HG03095 (cell line): Measurements from ENCODE around the gene WDR91.
A peak's percentile ranks its signal among the peaks of the same experiment; 100 is the strongest.
"Not testable (repeated sequence)": the region's sequence is repeated elsewhere in the genome, so short reads cannot be mapped to it uniquely, and the experiment has no call there.

Experiments used
- ATAC-seq: cut with Tn5 transposase; IDR thresholded peaks from one replicate; pipeline ENCODE4 v1.9.1; 2021; ENCODE audit warnings: moderate library complexity; ENCODE audit not compliant: unreplicated experiment

Gene WDR91

DNA sequence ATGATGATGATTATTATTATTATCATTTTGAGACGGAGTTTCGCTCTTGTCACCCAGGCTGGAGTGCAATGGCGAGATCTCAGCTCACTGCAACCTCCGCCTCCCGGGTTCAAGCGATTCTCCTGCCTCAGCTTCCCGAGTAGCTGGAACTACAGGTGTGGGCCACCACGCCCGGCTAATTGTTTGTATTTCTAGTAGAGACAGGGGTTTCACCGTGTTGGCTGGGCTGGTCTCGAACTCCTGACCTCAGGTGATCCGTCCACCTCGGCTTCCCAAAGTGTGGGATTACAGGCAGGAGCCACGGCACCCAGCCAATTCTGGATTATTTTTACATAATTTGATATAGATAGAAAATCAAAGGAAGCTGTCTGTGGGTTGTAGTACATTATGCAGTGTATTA is 22.8 kb upstream of the WDR91 start:
- not testable (repeated sequence) for ATAC-seq

DNA sequence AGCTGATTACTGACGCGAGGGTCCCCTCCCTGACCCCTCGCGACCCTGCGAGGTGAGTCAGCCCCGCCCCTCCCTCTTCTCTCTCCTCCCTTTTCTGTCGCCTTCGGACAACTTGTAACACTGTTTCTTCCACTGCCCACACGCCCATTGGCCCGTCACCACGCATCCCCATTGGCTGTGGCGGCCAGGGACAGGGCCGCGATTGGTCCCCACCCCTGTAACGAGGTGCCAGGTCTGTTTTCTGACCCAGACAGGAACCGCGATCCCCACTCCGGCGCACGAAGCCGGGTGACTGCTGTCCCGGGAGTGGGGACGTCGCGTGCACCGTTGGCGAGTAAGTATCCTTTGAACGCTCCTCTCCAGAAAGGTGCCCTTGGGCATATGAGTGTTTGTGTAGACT is 22.2 kb upstream of the WDR91 start, which contains the start of gene STRA8:
Gene STRA8, plus strand, starts transcription at position 269 of the 400 bp plus-strand sequence. CDS start 6,687 bp downstream, outside the sequence.
- no peak for ATAC-seq

DNA sequence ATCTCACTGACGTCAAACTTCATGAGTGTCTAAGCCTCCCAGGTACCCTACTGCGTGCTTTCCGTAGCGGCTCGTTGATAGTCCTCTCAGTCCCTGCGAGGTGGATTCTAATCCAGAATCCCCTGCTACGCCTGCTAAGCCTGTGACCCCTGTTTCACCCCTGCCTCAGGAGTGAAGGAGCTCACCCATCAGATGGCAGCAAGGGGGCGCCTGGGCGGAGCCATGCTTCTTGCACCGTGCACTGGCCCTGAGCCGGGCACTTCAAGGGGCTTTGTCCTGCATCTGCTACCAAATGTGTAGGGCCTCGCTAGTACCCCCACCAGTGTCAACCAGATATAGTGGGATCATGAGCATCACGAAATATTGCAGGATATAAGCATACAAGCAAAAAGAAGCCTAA is 21.4 kb upstream of the WDR91 start:
- no peak for ATAC-seq

DNA sequence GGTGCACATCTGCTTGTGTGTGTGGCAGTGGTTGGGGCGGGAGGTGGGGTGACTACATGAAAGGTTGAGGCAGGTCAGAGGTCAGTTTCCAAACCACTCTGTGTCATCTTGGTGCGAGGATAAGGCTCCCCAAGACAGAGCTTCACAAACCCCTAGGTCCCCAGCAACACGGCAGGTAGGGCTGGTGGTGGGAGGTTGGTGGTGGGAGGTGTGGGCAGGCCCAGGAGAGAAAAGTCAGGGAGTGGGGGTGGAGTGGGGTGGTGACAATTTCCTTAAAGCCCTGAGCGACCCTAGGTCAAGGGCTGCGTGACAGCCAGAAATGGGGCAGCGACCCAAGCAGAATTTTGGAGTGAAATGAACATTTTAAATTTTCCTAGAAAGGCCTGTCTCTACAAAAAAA is 20.8 kb upstream of the WDR91 start:
- ATAC-seq = no peak

DNA sequence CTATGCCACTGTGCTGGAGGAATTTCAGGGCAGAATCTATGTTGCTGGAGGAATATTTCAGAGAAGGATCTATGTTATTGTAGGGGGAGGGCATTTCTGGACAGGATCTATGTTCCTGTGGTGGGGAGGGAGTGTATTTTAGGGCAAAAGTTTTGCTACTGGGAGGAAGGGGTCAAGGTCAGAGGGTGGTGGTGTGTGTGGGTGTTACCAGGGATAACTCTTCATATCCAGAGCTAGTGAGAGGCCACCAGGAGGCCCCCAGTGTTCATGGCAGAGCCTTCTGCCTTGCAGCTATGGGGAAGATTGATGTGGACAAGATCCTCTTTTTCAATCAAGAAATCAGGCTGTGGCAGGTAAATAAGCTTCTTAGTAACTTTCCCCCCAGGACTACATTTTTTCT is 20.4 kb upstream of the WDR91 start:
- no peak for ATAC-seq

DNA sequence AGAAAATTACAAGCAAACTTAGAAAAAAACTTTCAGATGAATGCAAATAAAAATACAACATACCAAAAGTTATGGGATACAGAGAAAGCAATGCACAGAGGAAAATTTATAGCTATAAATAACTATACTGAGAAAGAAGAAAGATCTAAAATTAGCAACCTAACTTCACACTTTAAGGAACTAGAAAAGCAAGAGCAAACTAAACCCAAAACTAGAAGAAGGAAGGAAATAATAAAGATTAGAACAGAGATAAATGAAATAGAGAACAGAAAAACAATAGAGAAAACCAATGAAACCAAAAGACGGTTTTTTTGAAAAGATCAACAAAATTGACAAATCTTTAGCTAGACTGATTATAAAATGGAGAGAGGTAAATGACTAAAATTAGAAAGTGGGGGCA is 12.7 kb upstream of the WDR91 start:
- ATAC-seq = no peak

DNA sequence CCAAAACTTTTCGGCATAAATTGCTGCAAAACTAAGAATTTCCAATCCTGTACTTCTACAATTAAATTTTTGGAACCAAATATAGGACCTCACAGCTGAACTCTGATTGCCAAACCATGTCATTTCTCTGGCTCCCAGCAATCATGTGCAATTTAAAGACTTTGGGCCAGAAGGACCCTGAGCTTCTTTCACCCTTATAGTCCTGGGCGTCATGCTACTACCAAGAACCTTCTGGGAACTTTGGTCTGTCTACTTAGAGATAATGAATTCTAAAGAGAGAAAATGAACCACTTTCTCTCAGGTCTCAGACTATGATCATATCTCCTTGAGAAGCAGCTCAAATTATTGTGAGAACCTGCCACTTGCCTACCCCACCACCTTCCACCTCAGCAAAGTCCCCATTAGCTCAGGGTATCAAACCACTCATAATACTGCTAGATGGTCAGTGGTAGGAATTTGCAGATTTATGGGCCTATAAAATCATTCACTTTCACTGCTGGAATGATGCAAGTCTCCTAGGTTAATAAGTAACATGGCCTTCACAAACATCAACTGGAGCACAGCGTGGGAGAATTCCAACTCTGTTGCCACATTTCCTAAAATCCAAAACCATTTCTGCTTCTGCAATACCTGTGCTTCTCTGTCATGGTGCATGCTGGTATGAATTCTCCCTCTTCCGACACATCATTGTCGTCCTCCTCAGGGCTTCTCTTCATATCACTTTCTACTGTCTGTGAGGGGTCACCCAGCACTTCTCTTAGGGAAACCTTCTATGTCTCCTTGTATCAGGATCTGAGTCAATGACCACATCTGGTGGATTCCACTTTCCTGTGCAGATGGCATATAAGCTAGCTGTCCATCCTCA is 6.6 kb upstream of the WDR91 start:
- no peak for ATAC-seq

DNA sequence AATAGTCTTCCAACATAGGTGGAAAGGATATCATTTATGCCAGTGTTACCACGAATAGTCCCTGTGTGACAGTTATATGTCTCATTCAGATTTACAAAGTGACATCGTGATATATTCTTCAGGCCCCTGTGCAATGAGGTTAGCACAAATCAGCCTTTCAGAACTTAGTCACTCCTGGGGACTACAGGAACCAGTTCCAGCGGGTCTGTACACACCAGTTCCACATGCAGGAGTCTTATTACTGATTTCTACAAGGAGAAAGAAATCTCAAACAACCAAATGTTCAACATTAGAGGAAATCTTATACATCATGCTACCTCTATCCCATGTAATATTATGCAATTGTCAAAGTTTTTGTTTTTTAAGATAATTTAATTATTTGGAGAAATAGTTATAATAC is 4.4 kb upstream of the WDR91 start:
- ATAC-seq = no peak

DNA sequence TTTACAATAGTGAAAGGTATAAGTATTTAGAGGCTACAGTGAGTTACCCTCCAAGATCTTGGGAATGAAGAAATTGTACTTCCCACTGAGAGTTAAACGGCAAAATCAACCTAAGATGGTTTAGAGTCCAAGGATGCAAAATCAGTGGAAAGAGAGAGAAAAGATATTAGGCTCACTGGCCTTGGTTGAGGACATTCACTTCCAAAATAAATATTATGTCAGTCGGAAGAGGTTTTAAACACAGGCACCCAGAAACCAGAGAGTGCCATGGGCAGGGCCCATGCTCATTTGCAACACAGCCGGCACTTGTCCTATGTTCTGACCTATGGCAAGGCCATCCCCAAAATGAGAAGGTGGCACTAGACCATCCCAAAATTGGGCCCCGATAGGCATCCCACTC is 3.9 kb upstream of the WDR91 start:
- no peak for ATAC-seq

DNA sequence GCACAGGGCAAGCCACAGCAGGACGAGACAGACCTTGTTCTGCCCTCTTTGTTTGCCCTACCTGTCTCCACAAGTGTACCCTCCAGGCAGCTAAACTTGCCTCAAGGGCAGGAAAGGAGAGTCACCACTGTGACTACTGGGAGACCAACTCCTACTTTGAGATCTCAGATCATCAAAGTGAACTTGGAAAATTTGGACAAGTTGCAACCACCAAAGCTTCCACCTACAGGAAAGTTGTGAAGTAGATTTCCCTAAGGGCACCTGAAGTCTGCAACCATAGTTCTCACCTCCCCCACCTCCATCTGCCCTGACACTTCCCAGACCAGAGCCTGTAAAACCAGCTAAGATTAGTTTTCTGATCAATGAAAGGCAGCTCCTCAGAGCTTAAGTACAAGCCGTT is 2.5 kb upstream of the WDR91 start:
- ATAC-seq = no peak

DNA sequence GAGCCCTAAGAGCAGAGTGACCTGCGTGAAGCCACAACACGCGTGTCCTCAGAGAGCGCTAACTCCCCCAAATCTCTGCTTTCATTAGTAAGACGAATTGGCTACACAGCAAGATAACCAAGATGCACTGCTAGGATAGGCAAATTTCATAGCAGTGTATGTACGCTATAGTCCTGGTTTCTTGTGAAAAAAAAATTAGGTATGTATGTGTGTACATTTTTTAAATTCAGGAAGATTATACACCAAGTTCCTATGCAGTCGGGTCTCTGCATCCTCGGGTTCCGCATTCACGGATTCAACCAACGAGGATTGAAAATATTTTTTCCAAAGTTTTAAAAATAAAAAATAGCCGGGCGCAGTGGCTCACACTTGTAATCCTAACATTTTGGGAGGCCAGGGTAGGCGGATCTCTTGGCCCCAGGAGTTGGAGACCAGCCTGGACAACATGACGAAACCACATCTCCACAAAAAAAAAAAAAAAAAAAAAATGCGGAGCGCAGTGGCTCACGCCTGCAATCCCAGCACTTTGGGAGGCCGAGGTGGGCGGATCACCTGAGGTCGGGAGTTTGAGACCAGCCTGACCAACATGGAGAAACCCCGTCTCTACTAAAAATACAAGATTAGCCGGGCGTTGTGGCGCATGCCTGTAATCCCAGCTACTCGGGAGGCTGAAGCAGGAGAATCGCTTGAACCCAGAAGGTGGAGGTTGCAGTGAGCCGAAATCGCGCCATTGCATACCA is 790 bp upstream of the WDR91 start:
- not testable (repeated sequence) for ATAC-seq

DNA sequence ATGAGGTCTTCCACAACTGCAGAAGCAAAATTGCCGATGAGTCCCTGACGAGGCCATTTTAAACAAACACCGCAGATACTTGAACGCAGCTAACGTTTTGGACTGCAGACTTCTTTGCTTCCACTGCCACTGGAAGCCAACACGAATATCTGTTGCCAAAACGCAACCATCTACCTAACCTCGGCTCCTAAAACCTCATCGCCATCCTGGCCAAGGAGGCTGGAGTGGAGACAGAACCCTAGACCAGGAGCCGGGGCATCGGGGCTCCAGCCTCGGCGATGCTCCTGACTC is 493 bp downstream of the WDR91 start:
- ATAC-seq = no peak

DNA sequence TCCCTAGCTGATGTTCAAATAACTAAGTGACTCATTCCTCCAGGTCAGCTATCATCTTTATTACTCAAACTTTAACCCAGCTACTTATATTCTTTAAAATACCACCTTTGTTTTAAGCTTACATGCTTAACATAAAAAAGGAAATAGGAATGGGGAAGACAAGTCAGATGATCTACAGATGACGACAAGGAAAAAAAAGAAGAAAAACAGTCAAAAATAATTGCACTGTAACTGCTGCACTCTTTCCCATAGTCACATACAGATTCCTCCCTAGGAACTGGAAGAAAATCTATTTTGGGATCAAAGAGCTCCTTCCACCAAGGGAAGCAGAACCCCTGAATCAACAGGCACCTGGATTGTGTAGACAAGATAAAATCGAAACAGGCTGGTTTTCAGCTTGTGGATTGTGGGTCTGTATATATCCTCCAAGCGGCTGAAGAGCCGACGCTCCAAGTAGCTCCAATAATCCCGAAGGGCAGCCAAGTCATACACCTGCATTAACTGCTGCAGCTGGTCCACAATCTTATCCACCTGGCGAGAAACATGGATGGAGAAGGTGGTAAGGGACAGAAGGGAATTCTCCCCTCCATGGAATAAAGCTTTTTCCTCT is 2.0 kb downstream of the WDR91 start:
- no peak for ATAC-seq

DNA sequence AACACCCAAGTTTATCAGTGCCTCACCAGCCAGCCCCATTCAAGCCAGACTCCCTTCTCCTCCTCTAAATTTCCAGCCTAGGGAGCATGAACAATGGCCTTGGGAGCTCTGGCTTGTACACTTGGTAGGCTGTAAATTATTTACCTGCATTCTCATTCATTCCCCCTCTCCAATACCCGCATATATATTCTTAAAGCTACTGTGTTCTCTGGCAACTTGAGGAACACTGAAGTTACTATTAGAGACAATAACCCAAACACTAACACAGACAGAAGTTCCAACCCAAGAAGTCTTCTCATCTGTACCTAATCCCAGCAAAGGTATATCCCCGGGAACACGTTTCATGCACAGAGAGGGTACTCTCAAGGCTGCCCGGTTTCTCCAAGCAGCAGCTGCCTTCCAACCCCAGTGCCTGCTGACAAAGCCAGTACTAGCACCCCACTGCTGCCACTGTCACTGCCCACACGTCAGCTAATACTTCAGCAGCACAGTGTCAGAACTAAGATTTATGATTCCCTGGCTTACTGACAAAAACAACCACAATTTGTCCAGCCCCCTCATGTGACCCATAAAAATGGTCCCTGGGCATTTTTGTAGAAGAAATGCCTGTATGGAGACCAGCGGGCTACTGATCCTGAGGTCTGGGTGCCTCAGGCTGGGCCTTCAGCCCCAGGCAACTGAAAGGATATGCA is 3.1 kb downstream of the WDR91 start:
- ATAC-seq = no peak

DNA sequence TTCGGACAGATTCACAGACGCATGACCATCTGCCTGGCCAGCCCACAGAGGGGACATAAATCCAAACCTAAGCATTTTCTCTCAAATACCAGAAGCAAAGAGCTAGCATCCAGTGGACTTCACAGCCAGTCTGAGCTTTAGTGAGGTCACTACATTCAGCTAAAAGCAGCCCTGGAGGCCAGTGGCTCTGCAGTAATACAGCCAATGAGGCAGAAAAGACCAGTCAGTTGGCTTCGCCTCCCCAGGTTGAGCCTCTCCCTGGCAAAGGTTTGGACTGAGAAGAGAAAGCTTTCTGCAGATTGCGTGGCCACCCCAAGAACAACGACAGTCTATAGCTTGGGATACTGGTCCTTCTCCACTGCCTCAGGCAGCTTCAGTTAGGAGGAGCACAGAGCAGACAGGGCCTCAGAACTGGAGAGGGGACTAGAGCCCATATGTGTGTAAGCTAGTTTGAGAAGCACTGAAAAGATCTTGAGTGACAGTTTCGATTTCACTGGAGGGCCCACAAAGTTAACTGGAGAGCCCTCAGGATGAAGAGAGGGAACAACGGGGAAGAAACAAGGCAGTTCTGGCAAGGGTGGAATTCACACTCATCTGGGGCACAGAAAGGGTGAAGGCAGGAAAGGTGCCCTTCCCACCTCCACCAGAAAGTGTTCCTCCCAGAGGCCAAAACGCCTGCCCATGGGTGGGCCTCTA is 3.8 kb downstream of the WDR91 start:
- no peak for ATAC-seq

DNA sequence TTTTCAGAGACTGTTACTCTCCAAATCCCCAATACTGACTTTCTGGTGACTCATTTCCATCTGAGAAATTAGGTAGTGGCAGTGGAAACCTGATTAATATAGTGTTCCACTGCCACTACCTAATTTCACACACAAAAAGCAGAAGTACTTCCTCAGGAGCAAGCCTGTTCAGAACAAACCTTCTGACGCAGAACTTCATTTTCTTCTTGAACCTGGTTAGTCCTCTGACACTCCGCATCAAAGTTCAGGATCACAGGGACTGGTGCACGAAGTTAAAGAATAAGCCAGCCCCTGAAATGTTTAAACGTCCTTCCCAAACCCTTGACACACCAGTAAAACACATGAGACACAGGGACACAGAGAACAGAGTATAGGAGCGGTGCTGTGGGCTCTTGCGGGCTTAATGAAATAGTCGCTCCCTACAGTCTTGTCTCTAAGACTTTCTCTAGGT is 4.4 kb downstream of the WDR91 start:
- peak; percentile 27 for ATAC-seq

DNA sequence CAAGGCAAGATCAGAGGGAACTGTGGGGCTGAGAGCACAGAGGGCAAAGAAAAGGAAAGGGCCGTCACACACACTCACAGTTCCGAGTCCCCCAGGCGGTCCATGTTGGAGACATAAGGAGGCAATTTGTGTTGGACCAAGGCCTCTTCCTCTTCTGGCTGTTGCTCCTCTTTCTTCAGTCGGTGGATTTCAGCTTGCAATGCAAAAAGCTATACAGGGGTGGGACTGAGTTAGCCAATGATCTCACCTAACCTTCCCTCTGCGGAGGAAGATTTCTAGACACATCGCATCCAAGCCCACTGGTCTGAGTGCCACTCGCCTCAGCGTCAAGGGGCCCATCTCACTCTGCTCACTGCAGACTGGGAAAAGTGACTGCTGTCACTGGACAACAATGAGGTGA is 5.5 kb downstream of the WDR91 start:
- ATAC-seq = no peak

DNA sequence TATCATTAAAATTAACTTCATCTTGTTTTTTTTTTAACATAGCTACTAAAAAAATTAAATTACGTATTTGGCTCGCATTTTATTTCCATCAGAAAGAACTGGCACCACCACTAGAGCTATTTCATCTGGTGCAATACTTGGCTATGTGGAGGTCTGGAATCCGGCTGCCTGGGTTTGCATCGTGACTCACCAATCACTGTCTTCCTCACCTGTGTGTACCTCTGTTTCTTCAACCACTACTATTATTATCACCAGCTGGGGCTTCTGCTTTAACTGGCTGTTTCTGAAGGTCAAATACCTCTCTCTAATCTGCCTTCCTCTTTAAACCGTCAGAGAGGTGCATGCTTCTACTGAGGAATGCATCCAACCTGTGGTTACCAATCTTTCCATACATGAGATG is 6.5 kb downstream of the WDR91 start:
- no peak for ATAC-seq

DNA sequence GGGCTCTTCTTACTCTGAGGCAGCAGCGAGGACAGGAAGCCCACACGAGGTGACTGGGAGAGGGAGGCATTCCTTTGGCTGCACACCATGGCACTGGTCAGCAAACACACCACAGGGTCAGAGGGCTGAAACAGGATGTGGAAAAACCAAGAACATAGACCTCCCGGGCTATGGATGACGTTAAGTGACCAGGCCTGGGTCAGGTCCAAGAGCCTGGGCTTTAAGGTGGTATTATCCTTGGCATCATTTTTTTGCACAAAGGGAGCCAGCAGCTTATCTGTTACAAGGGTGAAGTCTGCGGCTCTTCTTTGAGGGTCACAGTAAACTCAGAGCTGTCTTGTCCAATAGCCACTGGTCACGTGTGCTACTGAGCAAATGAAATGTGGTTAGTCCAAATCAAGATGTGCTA is 7.0 kb downstream of the WDR91 start:
- ATAC-seq = no peak

DNA sequence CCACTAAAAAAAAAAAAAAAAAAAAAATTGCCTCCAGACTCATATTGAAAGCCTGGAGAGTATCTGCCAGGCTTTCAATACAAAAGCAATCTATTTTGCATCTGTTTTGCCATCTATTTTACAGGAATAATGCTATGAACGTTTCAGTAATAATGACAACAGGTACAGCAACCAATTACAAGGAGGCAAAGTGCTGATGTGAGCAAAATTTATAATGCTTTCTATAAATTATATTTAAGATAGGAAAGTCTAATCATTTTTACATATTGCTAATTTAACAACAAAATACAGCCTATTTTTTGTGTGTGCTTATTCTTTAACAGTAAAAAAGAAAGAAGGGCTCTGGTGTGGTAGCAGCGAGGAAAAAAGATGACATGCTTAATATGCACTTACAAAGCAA is 10.0 kb downstream of the WDR91 start:
- no peak for ATAC-seq

DNA sequence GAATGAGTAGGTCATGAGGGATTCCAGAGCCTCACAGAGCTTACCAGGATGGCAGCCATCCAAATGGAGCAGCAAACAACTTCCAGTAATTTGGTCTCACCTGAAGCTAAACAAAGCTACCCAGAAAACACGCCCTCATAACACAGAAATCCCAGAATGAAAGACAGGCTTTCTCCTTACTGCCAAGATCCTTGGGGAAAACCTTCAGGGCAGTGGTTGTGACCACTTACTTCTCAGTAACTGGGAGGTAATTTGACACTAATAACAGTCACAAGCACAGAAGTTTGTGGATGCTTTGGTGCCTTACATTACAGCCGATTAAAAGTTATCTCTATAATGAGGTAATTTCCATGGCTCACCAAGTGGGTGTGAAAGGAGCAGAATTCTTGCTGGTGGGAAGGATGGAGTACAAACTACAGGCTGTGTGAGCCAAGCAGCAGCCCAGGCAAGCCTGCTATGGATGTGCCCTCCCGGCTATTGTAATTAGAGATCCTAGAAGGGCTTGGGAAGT is 10.4 kb downstream of the WDR91 start:
- ATAC-seq = no peak
